ENCODE results near the gene RASA3.

GRCh38 chr13:114154476-114154875 is 22.1 kb upstream of the RASA3 start:
- TF ChIP-seq CTCF (IDR thresholded peaks at IDR 0.05; ENCODE audit: low read length) (no peak), EZH2phosphoT487 (IDR thresholded peaks at IDR 0.05; ENCODE audit: low read length) (no peak), EZH2 (optimal IDR thresholded peaks at IDR 0.05; ENCODE audit: low read depth, low read length) (no peak)

All from MM.1S (cell line).